B cell (primary cell): ENCODE measurements around the gene PXMP2. TPM values are rescaled to one million over a fixed set of nuclear protein-coding genes. Genes with fewer than 3 reads are reported as not detected.

Source experiments
- ATAC-seq: fragments of 200-7000 bp; cut with Tn5 transposase; one replicate; pipeline ENCODE4 v1.10.0; 2021; ENCODE audit warnings: low read depth, mild to moderate bottlenecking, moderate number of reproducible peaks, moderate library complexity
- CTCF ChIA-PET: fragments of 350-600 bp; sonication (Branson Sonifier 250); formaldehyde crosslinking; loops from one replicate; lab custom pipeline; 2021; ENCODE audit warnings: antibody characterized with exemption, inconsistent platforms; lab: Charles Lee
- POLR2A ChIA-PET: fragments of 350-600 bp; sonication (Branson Sonifier 250); formaldehyde crosslinking; loops from one replicate; lab custom pipeline; 2021; ENCODE audit warnings: antibody characterized with exemption; lab: Charles Lee
- DNase-seq: peaks from one replicate; pipeline ENCODE4 v3.0.0; 2013
- H2AFZ ChIP-seq: 2 replicates; pipeline ENCODE4 v1.6.1; 2012; ENCODE audit warnings: mild to moderate bottlenecking, low read depth, low read length; ENCODE audit not compliant: insufficient read depth, poor library complexity, severe bottlenecking
- H3K27ac ChIP-seq, 2 donors: 1 replicate in 1 of 2; 2 replicates in 1 of 2; pipeline ENCODE4 v1.5.1; 2012 to 2013; ENCODE audit warnings: low read length in 2 of 2, mild to moderate bottlenecking in 2 of 2, moderate library complexity in 1 of 2
- H3K27me3 ChIP-seq, 4 experiments: fragments of 200-600 bp in 1 of 4; sonication (generic) in 1 of 4; replicated peaks in 1 of 4; 1 replicate in 2 of 4; 2 replicates in 2 of 4; pipeline versions ENCODE4 v1.6.1 to v1.7.0; 2013 to 2016; ENCODE audit warnings: low read length in 3 of 4, mild to moderate bottlenecking in 2 of 4, mixed read lengths in 1 of 4, moderate library complexity in 1 of 4; ENCODE audit not compliant: insufficient read depth in 4 of 4, control insufficient read depth in 3 of 4; ENCODE audit errors: control extremely low read depth in 1 of 4
- H3K36me3 ChIP-seq, 2 experiments: replicated peaks in 1 of 2; 1 replicate in 1 of 2; 2 replicates in 1 of 2; pipeline versions ENCODE4 v1.6.1 to v1.7.1; 2013; ENCODE audit warnings: low read length in 1 of 2; ENCODE audit not compliant: insufficient read depth in 2 of 2, control insufficient read depth in 1 of 2; ENCODE audit errors: control extremely low read depth in 1 of 2, extremely low read depth in 1 of 2
- H3K4me1 ChIP-seq, 2 donors: fragments of 200-600 bp in 1 of 2; sonication (generic) in 1 of 2; 1 replicate in 1 of 2; 2 replicates in 1 of 2; pipeline versions ENCODE4 v1.5.1 to v1.6.1; 2013 to 2017; ENCODE audit warnings: low read length in 2 of 2; ENCODE audit not compliant: control insufficient read depth in 2 of 2, insufficient read depth in 2 of 2
- H3K4me2 ChIP-seq: replicated peaks from 2 replicates; pipeline ENCODE3; 2012; ENCODE audit warnings: mild to moderate bottlenecking, low read depth, low read length; ENCODE audit not compliant: poor library complexity, severe bottlenecking
- H3K4me3 ChIP-seq, 5 experiments: fragments of 200-600 bp in 1 of 5; sonication (generic) in 1 of 5; 1 replicate in 3 of 5; 2 replicates in 2 of 5; pipeline versions ENCODE4 v1.5.1 to v1.7.0; 2011 to 2016; ENCODE audit warnings: low read length in 4 of 5, mild to moderate bottlenecking in 4 of 5, low read depth in 2 of 5, control low read depth in 1 of 5, moderate library complexity in 1 of 5; ENCODE audit not compliant: insufficient read depth in 1 of 5; ENCODE audit errors: control extremely low read depth in 1 of 5, extremely low read depth in 1 of 5
- H3K79me2 ChIP-seq: fragments of 200-600 bp; sonication (generic); one replicate; pipeline ENCODE4 v1.6.0; 2016; ENCODE audit warnings: low read length; ENCODE audit not compliant: control insufficient read depth, insufficient read depth
- H3K9ac ChIP-seq: fragments of 200-600 bp; sonication (generic); 2 replicates; pipeline ENCODE4 v1.6.1; 2017; ENCODE audit warnings: mild to moderate bottlenecking, low read length, moderate library complexity
- H3K9me3 ChIP-seq, 3 donors: one replicate each; pipeline versions ENCODE4 v1.6.1 to v1.7.1; 2013; ENCODE audit warnings: low read length in 2 of 3; ENCODE audit not compliant: control insufficient read depth in 2 of 3, insufficient read depth in 1 of 3; ENCODE audit errors: control extremely low read depth in 1 of 3
- H4K20me1 ChIP-seq: 2 replicates; pipeline ENCODE4 v1.6.0; 2012; ENCODE audit warnings: mild to moderate bottlenecking, low read length; ENCODE audit not compliant: insufficient read depth, control insufficient read depth, poor library complexity, severe bottlenecking
- H3K27ac Mint-ChIP-seq: one replicate; pipeline ENCODE4 v1.8.0; 2021; ENCODE audit warnings: mixed read lengths
- H3K27me3 Mint-ChIP-seq: one replicate; pipeline ENCODE4 v1.8.0; 2021; ENCODE audit warnings: mixed read lengths
- H3K4me1 Mint-ChIP-seq: one replicate; pipeline ENCODE4 v1.8.0; 2021; ENCODE audit warnings: mixed read lengths
- H3K4me3 Mint-ChIP-seq: one replicate; pipeline ENCODE4 v1.8.0; 2021; ENCODE audit warnings: mixed read lengths
- H3K9me3 Mint-ChIP-seq: one replicate; pipeline ENCODE4 v1.8.0; 2022; ENCODE audit warnings: mixed read lengths; ENCODE audit not compliant: insufficient read depth
- CTCF ChIP-seq: fragments of 200-600 bp; IDR thresholded peaks from one replicate; pipeline ENCODE4 v1.8.0; 2022; ENCODE audit warnings: antibody characterized with exemption, mild to moderate bottlenecking
- EZH2 ChIP-seq: IDR thresholded peaks from 2 replicates; pipeline ENCODE4 v1.6.1; 2012; ENCODE audit warnings: borderline replicate concordance, low read depth, mild to moderate bottlenecking, moderate library complexity, low read length; ENCODE audit not compliant: insufficient read depth, poor library complexity, severe bottlenecking
- WGBS: methylation state at CpG from one replicate; pipeline ENCODE4 v1.1.5; 2013; ENCODE audit warnings: missing lambda C conversion rate; ENCODE audit not compliant: insufficient coverage; 5-methylcytosine and 5-hydroxymethylcytosine counted together
- intact Hi-C: fragments of 100-400 bp; cut with micrococcal nuclease; formaldehyde crosslinking; loops from one replicate; pipeline ENCODE4 v1.10.0; 2022
- polyA plus RNA-seq: library from polyadenylated mRNA; depleted of rRNA; stranded (reverse); fragments of >200 nt; gene quantifications from 2 replicates; pipeline ENCODE4 v1.2.3, GENCODE V29; 2012
- total RNA-seq, 2 donors: library from RNA; stranded (reverse); fragments of 120-200 nt in 1 of 2; gene quantifications; 1 replicate in 1 of 2; 2 replicates in 1 of 2; pipeline versions ENCODE4 v1.2.3 to v1.2.4, GENCODE V29; 2013 to 2022

PXMP2 gene
- total and polyA plus RNA-seq, 2 donors (not counting 1 experiment from before 2014, with no cell fraction given), result 4.3 to 10.2 TPM

- H3K27me3 Mint-ChIP-seq, result no peaks in the 10 kb centered on the region
- Histone ChIP-seq H3K36me3 (peaks cover 1 to 72% of the 10 kb centered on the region in 2 experiments), H2AFZ (no peak overlapping the region), H3K4me2 (no peak overlapping the region), H4K20me1 (peaks cover 22% of the 10 kb centered on the region), H3K27me3 (no peaks in the 10 kb centered on the region), H3K4me3 (no peak overlapping the region), H3K4me1 (no peaks in the 10 kb centered on the region), H3K9ac (no peak overlapping the region), H3K9me3 (no peaks in the 10 kb centered on the region), H3K27ac (no peak overlapping the region), H3K79me2 (peaks cover 14% of the 10 kb centered on the region)
- 96% methylated on average over 29 of the region's 30 CpGs for WGBS
- H3K27ac Mint-ChIP-seq, result no peak overlapping the region
- TF ChIP-seq EZH2, result no peak
- DNase-seq (no peak), ATAC-seq (no peak)
- CTCF ChIA-PET, result no interaction called here
- no peak overlapping the region for H3K4me3 Mint-ChIP-seq
- H3K9me3 Mint-ChIP-seq, result no peaks in the 10 kb centered on the region
- POLR2A ChIA-PET, result no interaction called here
- intact Hi-C loops, result no loop called here
- no peaks in the 10 kb centered on the region for H3K4me1 Mint-ChIP-seq
These were observed 35.8 kb downstream of the PXMP2 start for GRCh38 chr12:132723015-132723763.

GRCh38 chr12:132723764-132724140, 36.4 kb downstream of the PXMP2 start:
- intact Hi-C loops, result no loop called here
- Histone ChIP-seq H3K4me2 (no peak overlapping the region), H3K9me3 (no peaks in the 10 kb centered on the region), H3K79me2 (peaks cover 14% of the 10 kb centered on the region), H3K4me3 (no peak overlapping the region), H3K4me1 (no peaks in the 10 kb centered on the region), H2AFZ (no peak overlapping the region), H3K36me3 (peaks cover 1 to 74% of the 10 kb centered on the region in 2 experiments), H3K9ac (no peak overlapping the region), H3K27me3 (no peaks in the 10 kb centered on the region), H4K20me1 (peaks cover 22% of the 10 kb centered on the region), H3K27ac (no peak overlapping the region)
- TF ChIP-seq CTCF, result no peak
- no peak for TF ChIP-seq EZH2
- ChIA-PET CTCF (no interaction called here), POLR2A (no interaction called here)
- ATAC-seq (no peak), DNase-seq (no peak)
- H3K27me3 Mint-ChIP-seq, result no peaks in the 10 kb centered on the region
- no peak overlapping the region for H3K4me3 Mint-ChIP-seq
- no peaks in the 10 kb centered on the region for H3K9me3 Mint-ChIP-seq
- H3K27ac Mint-ChIP-seq, result no peak overlapping the region
- WGBS, result 100% methylated on average over 1 of the region's 2 CpGs
- H3K4me1 Mint-ChIP-seq, result no peaks in the 10 kb centered on the region
